Heart right ventricle (tissue), 16 donors: ENCODE data around the gene GALNS. TPM values are rescaled to one million over a fixed set of nuclear protein-coding genes. Genes with fewer than 3 reads are reported as not detected.
"Not testable (repeated sequence)": the region's sequence is repeated elsewhere in the genome, so short reads cannot be mapped to it uniquely, and the experiment has no call there.

Source experiments
- ATAC-seq, 8 donors: fragments of 200-7000 bp; cut with Tn5 transposase; one replicate each; pipeline ENCODE4 v1.9.1; 2020; ENCODE audit warnings: mild to moderate bottlenecking in 8 of 8, moderate library complexity in 8 of 8, moderate number of reproducible peaks in 1 of 8
- DNase-seq, 2 donors: peaks; one replicate each; pipeline ENCODE4 v3.0.0-alpha.2; 2020
- H3K27ac ChIP-seq, 10 donors: fragments of 200-600 bp; sonication (generic) in 2 of 10; one replicate each; pipeline versions ENCODE4 v1.5.0 to v1.8.0; 2020 to 2022; ENCODE audit warnings: mild to moderate bottlenecking in 3 of 10
- H3K27me3 ChIP-seq, 7 donors: fragments of 200-600 bp; one replicate each; pipeline ENCODE4 v1.8.0; 2021 to 2022; ENCODE audit warnings: mild to moderate bottlenecking in 2 of 7
- H3K36me3 ChIP-seq, 9 donors: fragments of 200-600 bp; sonication (generic) in 1 of 9; one replicate each; pipeline versions ENCODE4 v1.5.0 to v1.8.0; 2020 to 2022; ENCODE audit warnings: mild to moderate bottlenecking in 2 of 9
- H3K4me1 ChIP-seq, 9 donors: fragments of 200-600 bp; sonication (generic) in 1 of 9; one replicate each; pipeline versions ENCODE4 v1.5.0 to v1.8.0; 2020 to 2022; ENCODE audit warnings: mild to moderate bottlenecking in 4 of 9
- H3K4me3 ChIP-seq, 10 donors: fragments of 200-600 bp; sonication (generic) in 2 of 10; one replicate each; pipeline versions ENCODE4 v1.5.0 to v1.8.0; 2020 to 2022; ENCODE audit warnings: mild to moderate bottlenecking in 7 of 10, moderate library complexity in 2 of 10
- H3K9me3 ChIP-seq, 11 donors: fragments of 200-600 bp in 10 of 11; sonication (generic) in 2 of 11; one replicate each; pipeline versions ENCODE4 v1.5.0 to v1.8.0; 2013 to 2022; ENCODE audit warnings: mild to moderate bottlenecking in 2 of 11, control low read depth in 1 of 11, moderate library complexity in 1 of 11
- WGBS, 2 donors: extraction: QIAGEN DNeasy Blood & Tissue Kit; methylation state at CpG; one replicate each; pipeline ENCODE4 v1.1.7; 2013; ENCODE audit warnings: inconsistent platforms in 1 of 2; 5-methylcytosine and 5-hydroxymethylcytosine counted together
- intact Hi-C, 10 donors: fragments of 100-400 bp; cut with DNase I; formaldehyde crosslinking; loops; one replicate each; pipeline versions ENCODE4 v1.11.1 to v1.14.2; 2022
- polyA plus RNA-seq, 2 donors: library from polyadenylated mRNA; stranded (reverse); fragments of 200-250 nt; gene quantifications; one replicate each; pipeline ENCODE4 v1.2.3, GENCODE V29; 2013
- total RNA-seq, 10 donors: library from RNA; stranded (reverse); fragmentation: NEBNext Ultra II Directional in 3 of 10; extraction: Animal tissue kit (Norgen Biotek cat#: 25700) in 3 of 10; gene quantifications; one replicate each; pipeline versions ENCODE4 v1.2.1 to v1.2.4, GENCODE V29; 2021 to 2023
- TF ChIP-seq, protein P1 (sequence below), 9 donors: fragments of 200-600 bp; sonication (generic) in 2 of 9; IDR thresholded peaks; one replicate each; pipeline versions ENCODE4 v1.5.0 to v1.8.0; 2021 to 2022; ENCODE audit warnings: antibody characterized with exemption in 9 of 9, mild to moderate bottlenecking in 5 of 9, moderate library complexity in 1 of 9
- donor health status: Arrhythmogenic right ventricular cardiomyopathy.
- donor health status: ischemic (EF 13 %, LVEDD 7.1; RV severe dilation, severe dysfunction).
- donor health status: healthy with polysubstance abuse.
- donor health status: DM: no; HTN: yes; CAD: no.
- donor health status: DM: no; HTN: no; CAD: no.
- donor health status: ischemic (EF 25% LVEDD 6.9; RV normal size, moderate dysfunction).
- donor health status: ischemic (EF 25% LVEDD 5.7; RV mildly dilated, moderate dysfunction).
- donor health status: healthy.
- donor health status: DM: yes; HTN: yes; CAD: no.
- donor health status: Ischemic cardiomyopathy.
- donor health status: ischemic (EF 35%, LVEDD 5.7; RV mildly dilated, moderate dysfunction).
- donor health status: nonischemic (EF 11% LVEDD 7.7; RV severe dilation, severe dysfunction).
- donor health status: DM: yes; HTN: yes; CAD: no.
- donor health status: PGD.
- donor health status: ischemic (EF 29% LVEDD 5.4; RV normal size, mild dysfunction).
- donor health status: nonischemic (EF 23%, LVEDD 6.1; RV moderate dilation, normal function).

The GALNS gene
- total and polyA plus RNA-seq, 12 donors: 11.5 to 18.7 (median 13.8) TPM

DNA sequence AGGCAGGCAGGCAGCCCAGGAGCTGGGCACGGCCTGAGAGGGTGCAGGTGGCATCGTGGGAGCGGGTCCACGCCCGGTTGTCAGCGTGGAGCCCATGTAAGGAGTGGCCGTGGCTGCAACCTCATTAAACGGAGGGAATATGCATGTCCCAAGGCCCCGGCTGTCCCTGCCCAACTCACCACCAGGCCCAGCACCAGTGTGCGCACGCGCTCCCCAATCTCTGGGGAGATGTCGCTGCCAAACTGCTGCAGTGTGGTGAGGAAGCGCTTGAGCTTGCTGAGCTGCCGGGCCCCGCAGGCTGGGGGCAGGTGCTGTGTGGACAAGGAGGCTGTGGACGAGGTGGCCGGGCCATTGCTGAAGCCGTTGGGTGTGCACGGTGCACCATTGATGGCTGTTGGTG is 35.3 kb upstream of the GALNS start:
- Histone ChIP-seq H3K9me3 (peaks cover 0 to 4% (median 0%) of the 10 kb centered on the region in 11 donors), H3K27me3 (no peaks in the 10 kb centered on the region), H3K27ac (no peak overlapping the region), H3K4me1 (peaks cover 9 to 22% (median 14%) of the 10 kb centered on the region in 9 donors), H3K4me3 (no peak overlapping the region), H3K36me3 (peaks cover 0 to 55% (median 0%) of the 10 kb centered on the region in 9 donors)
- intact Hi-C loops: loop anchor here in 1 of 10 donors (5.0 kb wide), 1 partner anchor 45 kb away; no protein-coding TSS in a partner anchor
- 85 to 87% methylated on average over 20 of the region's 20 CpGs for WGBS, 2 donors
- TF ChIP-seq, protein P1, sequence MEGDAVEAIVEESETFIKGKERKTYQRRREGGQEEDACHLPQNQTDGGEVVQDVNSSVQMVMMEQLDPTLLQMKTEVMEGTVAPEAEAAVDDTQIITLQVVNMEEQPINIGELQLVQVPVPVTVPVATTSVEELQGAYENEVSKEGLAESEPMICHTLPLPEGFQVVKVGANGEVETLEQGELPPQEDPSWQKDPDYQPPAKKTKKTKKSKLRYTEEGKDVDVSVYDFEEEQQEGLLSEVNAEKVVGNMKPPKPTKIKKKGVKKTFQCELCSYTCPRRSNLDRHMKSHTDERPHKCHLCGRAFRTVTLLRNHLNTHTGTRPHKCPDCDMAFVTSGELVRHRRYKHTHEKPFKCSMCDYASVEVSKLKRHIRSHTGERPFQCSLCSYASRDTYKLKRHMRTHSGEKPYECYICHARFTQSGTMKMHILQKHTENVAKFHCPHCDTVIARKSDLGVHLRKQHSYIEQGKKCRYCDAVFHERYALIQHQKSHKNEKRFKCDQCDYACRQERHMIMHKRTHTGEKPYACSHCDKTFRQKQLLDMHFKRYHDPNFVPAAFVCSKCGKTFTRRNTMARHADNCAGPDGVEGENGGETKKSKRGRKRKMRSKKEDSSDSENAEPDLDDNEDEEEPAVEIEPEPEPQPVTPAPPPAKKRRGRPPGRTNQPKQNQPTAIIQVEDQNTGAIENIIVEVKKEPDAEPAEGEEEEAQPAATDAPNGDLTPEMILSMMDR (IDR thresholded peaks at IDR 0.05): no peak
- ATAC-seq (no peak), DNase-seq (no peak)

DNA sequence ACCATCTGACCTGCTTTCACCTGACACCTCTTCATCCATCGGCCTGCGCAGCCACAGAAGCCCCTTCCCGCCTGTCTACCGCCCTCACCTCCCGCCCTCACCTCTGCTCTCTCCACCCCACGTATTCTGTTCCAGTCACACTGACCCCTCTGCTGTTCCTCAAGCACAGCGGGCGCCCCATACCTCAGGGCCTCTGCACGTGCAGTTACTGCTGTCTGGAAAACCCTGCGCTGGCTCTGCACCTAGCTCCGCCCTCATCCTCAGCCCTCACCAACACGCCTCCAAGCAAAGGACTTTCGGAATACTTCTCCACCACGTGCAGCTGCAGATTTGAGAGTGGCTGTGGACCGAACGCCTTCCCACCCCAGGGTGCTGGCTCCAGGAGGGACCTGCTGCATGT is 34.3 kb upstream of the GALNS start:
- 88 to 93% methylated on average over 16 of the region's 16 CpGs for WGBS, 2 donors
- Histone ChIP-seq H3K36me3 (peaks cover 0 to 45% (median 0%) of the 10 kb centered on the region in 9 donors), H3K4me1 (peaks cover 17 to 32% (median 24%) of the 10 kb centered on the region in 9 donors), H3K27me3 (no peaks in the 10 kb centered on the region), H3K27ac (no peak overlapping the region), H3K9me3 (peaks cover 0 to 4% (median 0%) of the 10 kb centered on the region in 11 donors), H3K4me3 (no peak overlapping the region)
- ATAC-seq (no peak), DNase-seq (no peak)
- intact Hi-C loops: loop anchor here in 1 of 10 donors (5.0 kb wide), 1 partner anchor 46 kb away; no protein-coding TSS in a partner anchor
- TF ChIP-seq, protein P1 (IDR thresholded peaks at IDR 0.05): no peak

DNA sequence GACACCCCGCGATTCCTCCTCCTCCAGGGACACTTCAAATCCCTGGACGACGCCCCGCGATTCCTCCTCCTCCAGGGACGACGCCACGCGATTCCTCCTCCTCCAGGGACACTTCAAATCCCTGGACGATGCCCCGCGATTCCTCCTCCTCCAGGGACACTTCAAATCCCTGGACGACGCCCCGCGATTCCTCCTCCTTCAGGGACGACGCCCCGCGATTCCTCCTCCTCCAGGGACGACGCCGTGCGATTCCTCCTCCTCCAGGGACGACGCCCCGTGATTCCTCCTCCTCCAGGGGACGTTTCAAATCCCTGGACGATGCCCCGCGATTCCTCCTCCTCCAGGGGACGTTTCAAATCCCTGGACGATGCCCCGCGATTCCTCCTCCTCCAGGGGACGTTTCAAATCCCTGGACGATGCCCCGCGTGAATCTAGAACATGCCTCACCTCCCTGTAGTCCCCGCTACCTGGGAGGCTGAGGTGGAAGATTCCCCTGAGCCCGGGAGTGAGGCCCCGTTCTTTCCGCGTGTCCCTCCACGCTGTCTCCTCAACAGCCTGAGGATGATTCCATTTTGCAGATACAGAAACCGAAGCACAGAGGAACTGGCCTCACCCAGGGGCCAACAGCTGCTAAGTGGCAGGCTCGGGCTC is 33.1 kb upstream of the GALNS start:
- H3K27me3 ChIP-seq, H3K4me3 ChIP-seq, DNase-seq, H3K9me3 ChIP-seq, ATAC-seq: not testable (repeated sequence)
- peak overlapping the region in 2 of 10 donors; percentile 19 to 34 for H3K27ac ChIP-seq
- peaks cover 0 to 48% (median 5%) of the 10 kb centered on the region in 9 donors for H3K36me3 ChIP-seq
- peaks cover 19 to 40% (median 27%) of the 10 kb centered on the region in 9 donors for H3K4me1 ChIP-seq
- WGBS, 2 donors: 85 to 91% methylated on average over 46 to 48 of the region's 48 CpGs
- intact Hi-C loops: loop anchor here in 6 of 10 donors (2.0 to 5.0 kb wide), 3 partner anchors 32 to 49 kb away; no protein-coding TSS in a partner anchor

DNA sequence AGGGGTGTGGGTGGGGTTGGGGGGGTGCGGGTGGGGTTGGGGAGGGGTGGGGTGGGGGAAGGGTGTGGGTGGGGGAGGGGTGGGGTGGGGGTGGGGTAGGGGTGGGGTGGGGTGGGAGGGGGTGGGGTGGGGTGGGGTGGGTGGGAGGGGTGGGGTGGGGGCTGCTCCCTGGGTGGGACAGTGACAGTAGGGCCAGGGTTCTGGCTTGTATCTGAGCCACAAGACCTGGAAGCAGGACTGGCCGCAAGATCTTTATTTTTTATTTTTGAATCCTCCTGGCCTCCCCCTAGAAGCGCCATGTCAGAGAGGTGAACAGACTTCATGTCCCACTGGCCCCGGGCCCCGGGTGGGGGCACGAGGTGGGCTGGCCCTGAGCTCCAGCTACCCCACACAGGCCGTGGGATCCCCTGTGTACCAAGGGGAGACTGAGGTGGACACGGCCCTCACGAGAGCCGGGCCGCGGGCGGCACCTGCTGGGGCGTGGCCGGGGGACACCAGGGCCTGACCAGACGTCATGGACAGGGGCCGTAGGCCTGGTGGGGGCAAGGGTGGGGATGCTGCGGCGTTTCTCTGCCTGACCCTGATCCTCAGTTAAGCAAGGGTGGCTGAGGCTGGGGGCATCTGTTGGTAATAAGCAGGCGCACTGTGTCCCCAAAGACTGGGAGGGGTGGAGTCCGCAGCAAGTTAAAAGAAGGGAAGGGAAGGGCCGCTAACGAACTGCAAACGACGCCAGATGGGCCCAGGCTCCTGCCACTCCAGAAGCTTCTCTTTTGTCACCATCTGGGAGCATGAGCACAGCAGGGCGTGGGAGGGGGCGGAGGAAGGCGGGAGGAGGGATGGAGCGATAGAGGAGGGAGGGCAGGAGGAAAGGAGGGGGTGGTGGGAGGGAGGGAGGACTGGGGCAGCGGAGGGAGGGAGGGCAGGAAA is 32.0 kb upstream of the GALNS start:
- TF ChIP-seq, protein P1 (IDR thresholded peaks at IDR 0.05): no peak
- Histone ChIP-seq H3K36me3 (peaks cover 0 to 58% (median 15%) of the 10 kb centered on the region in 9 donors), H3K9me3 (peaks cover 0 to 4% (median 0%) of the 10 kb centered on the region in 11 donors), H3K4me3 (no peak overlapping the region), H3K27ac (peak overlapping the region; percentile 46 to 90 (median 78)), H3K4me1 (peaks cover 19 to 40% (median 27%) of the 10 kb centered on the region in 9 donors), H3K27me3 (no peaks in the 10 kb centered on the region)
- peak; percentile 69 to 81 for DNase-seq
- peak in 4 of 8 donors; percentile 10 to 36 (median 27) for ATAC-seq
- 63 to 64% methylated on average over 29 to 30 of the region's 30 CpGs for whole genome bisulfite sequencing, 2 donors
- intact Hi-C loops: loop anchor here in 5 of 10 donors (2.0 to 5.0 kb wide), 3 partner anchors 34 to 50 kb away; no protein-coding TSS in a partner anchor
